CD4-positive, alpha-beta memory T cell (primary cell): ENCODE data around the gene DES. TPM values are rescaled to one million over a fixed set of nuclear protein-coding genes. Genes with fewer than 3 reads are reported as not detected.

Experiments
- CTCF ChIA-PET: fragments of 350-600 bp; sonication (Branson Sonifier 250); formaldehyde crosslinking; loops from one replicate; lab custom pipeline; 2021; ENCODE audit warnings: inconsistent platforms; ENCODE audit not compliant: partially characterized antibody; lab: Charles Lee
- POLR2A ChIA-PET: fragments of 350-600 bp; sonication (Branson Sonifier 250); formaldehyde crosslinking; loops from one replicate; lab custom pipeline; 2021; ENCODE audit not compliant: partially characterized antibody; lab: Charles Lee
- DNase-seq, 5 donors: peaks; one replicate each; pipeline versions ENCODE4 v3.0.0 to v3.0.0-alpha.2; 2020 to 2022; ENCODE audit warnings: mixed read lengths in 1 of 5
- H3K27ac ChIP-seq: one replicate; pipeline ENCODE4 v1.7.0; 2013; ENCODE audit warnings: low read depth, low read length
- H3K27me3 ChIP-seq: 2 replicates; pipeline ENCODE4 v1.7.0; 2013; ENCODE audit warnings: mild to moderate bottlenecking, low read length, moderate library complexity; ENCODE audit not compliant: insufficient read depth
- H3K36me3 ChIP-seq: 2 replicates; pipeline ENCODE4 v1.7.0; 2013; ENCODE audit warnings: mild to moderate bottlenecking, low read length, moderate library complexity; ENCODE audit not compliant: insufficient read depth
- H3K4me1 ChIP-seq: 2 replicates; pipeline ENCODE4 v1.7.0; 2013; ENCODE audit warnings: mild to moderate bottlenecking, low read length, moderate library complexity; ENCODE audit not compliant: insufficient read depth
- H3K4me3 ChIP-seq, 2 donors: one replicate each; pipeline ENCODE4 v1.7.0; 2013; ENCODE audit warnings: low read length in 2 of 2, mild to moderate bottlenecking in 1 of 2
- H3K9me3 ChIP-seq, 2 donors: one replicate each; pipeline ENCODE4 v1.7.0; 2013; ENCODE audit warnings: low read length in 2 of 2, control low read depth in 1 of 2; ENCODE audit not compliant: control insufficient read depth in 1 of 2
- H3K27ac Mint-ChIP-seq, 7 donors: one replicate each; pipeline ENCODE4 v1.8.0; 2020 to 2021; ENCODE audit warnings: mixed read lengths in 7 of 7, mild to moderate bottlenecking in 6 of 7, inconsistent platforms in 3 of 7, moderate library complexity in 3 of 7
- H3K27me3 Mint-ChIP-seq, 2 donors: one replicate each; pipeline ENCODE4 v1.8.0; 2020 to 2021; ENCODE audit warnings: mixed read lengths in 2 of 2
- H3K36me3 Mint-ChIP-seq, 2 donors: one replicate each; pipeline ENCODE4 v1.8.0; 2020 to 2021; ENCODE audit warnings: mixed read lengths in 2 of 2, inconsistent platforms in 1 of 2, mild to moderate bottlenecking in 1 of 2
- H3K4me1 Mint-ChIP-seq, 4 donors: one replicate each; pipeline ENCODE4 v1.8.0; 2020 to 2021; ENCODE audit warnings: mixed read lengths in 4 of 4, mild to moderate bottlenecking in 1 of 4
- H3K4me3 Mint-ChIP-seq, 8 donors: one replicate each; pipeline ENCODE4 v1.8.0; 2020 to 2021; ENCODE audit warnings: mixed read lengths in 8 of 8, mild to moderate bottlenecking in 7 of 8, moderate library complexity in 6 of 8, inconsistent platforms in 3 of 8
- H3K9me3 Mint-ChIP-seq, 8 donors: one replicate each; pipeline ENCODE4 v1.8.0; 2020 to 2021; ENCODE audit warnings: mixed read lengths in 8 of 8, mild to moderate bottlenecking in 5 of 8, inconsistent platforms in 3 of 8, moderate library complexity in 1 of 8
- intact Hi-C: fragments of 100-400 bp; cut with micrococcal nuclease; formaldehyde crosslinking; loops from one replicate; pipeline ENCODE4 v1.15.1; 2023
- polyA plus RNA-seq, 2 donors: library from polyadenylated mRNA; unstranded; fragments of 300-500 nt; fragmentation: Illumina TruSeq; gene quantifications; one replicate each; pipeline ENCODE4 v1.2.3, GENCODE V29; 2021
- total RNA-seq, 2 experiments: library from RNA; stranded (reverse); gene quantifications; one replicate each; pipeline ENCODE4 v1.2.3, GENCODE V29; 2021

DES gene
- total and polyA plus RNA-seq, 4 experiments from 2014 or later: not detected

- H3K4me1 Mint-ChIP-seq: peaks cover 5 to 11% (median 7%) of the 10 kb centered on the region in 4 donors
- POLR2A ChIA-PET: no interaction called here
- Histone ChIP-seq H3K4me1 (no peaks in the 10 kb centered on the region), H3K27me3 (peaks cover 3% of the 10 kb centered on the region), H3K27ac (no peak overlapping the region), H3K36me3 (no peaks in the 10 kb centered on the region), H3K9me3 (no peaks in the 10 kb centered on the region), H3K4me3 (no peak overlapping the region)
- peaks cover 6 to 27% of the 10 kb centered on the region in 2 donors for H3K27me3 Mint-ChIP-seq
- no peak for DNase-seq
- no peaks in the 10 kb centered on the region for H3K36me3 Mint-ChIP-seq
- CTCF ChIA-PET: interaction anchor here (1.0 to 1.7 kb wide), 2 partner anchors 9 to 76 kb away, joined by 3 to 6 read pairs; no protein-coding TSS in a partner anchor
- H3K9me3 Mint-ChIP-seq: no peaks in the 10 kb centered on the region
- intact Hi-C loops: no loop called here
- no peak overlapping the region for H3K4me3 Mint-ChIP-seq
- no peak overlapping the region for H3K27ac Mint-ChIP-seq
Observed at GRCh38 chr2:219453671-219454590, 35.8 kb downstream of the DES start.

- DNase-seq: no peak
- POLR2A ChIA-PET: interaction anchor here (1.0 kb wide), 1 partner anchor 56 kb away, joined by 4 read pairs; no protein-coding TSS in a partner anchor
- Mint-ChIP-seq H3K27ac (peak overlapping the region in 2 of 7 donors; percentile 16 to 43), H3K36me3 (no peaks in the 10 kb centered on the region), H3K9me3 (no peaks in the 10 kb centered on the region), H3K4me1 (peaks cover 5 to 7% (median 6%) of the 10 kb centered on the region in 4 donors), H3K4me3 (no peak overlapping the region), H3K27me3 (peaks cover 1 to 14% of the 10 kb centered on the region in 2 donors)
- Histone ChIP-seq H3K4me1 (no peaks in the 10 kb centered on the region), H3K36me3 (no peaks in the 10 kb centered on the region), H3K9me3 (no peaks in the 10 kb centered on the region), H3K27me3 (no peaks in the 10 kb centered on the region), H3K27ac (no peak overlapping the region), H3K4me3 (no peak overlapping the region)
- CTCF ChIA-PET: interaction anchor here (1.2 to 1.4 kb wide), 4 partner anchors 13 to 75 kb away, joined by 3 to 6 read pairs (median 5); partner anchors contain the start of gene GMPPA
- intact Hi-C loops: no loop called here
Observed at GRCh38 chr2:219455581-219455980, 37.4 kb downstream of the DES start.

- peak overlapping the region in 1 of 8 donors; percentile 15 for H3K4me3 Mint-ChIP-seq
Observed at GRCh38 chr2:219457784-219458369, 39.7 kb downstream of the DES start.

GRCh38 chr2:219458996-219459395 lies 40.8 kb downstream of the DES start:
- H3K4me1 ChIP-seq: no peaks in the 10 kb centered on the region
- H3K27ac ChIP-seq: no peak overlapping the region
- no peaks in the 10 kb centered on the region for H3K27me3 ChIP-seq
- peaks cover 5 to 7% (median 6%) of the 10 kb centered on the region in 4 donors for H3K4me1 Mint-ChIP-seq
- no peak overlapping the region for H3K4me3 ChIP-seq
- H3K27ac Mint-ChIP-seq: no peak overlapping the region
- ChIA-PET POLR2A (interaction anchor here (1.4 kb wide), 1 partner anchor 71 kb away, joined by 4 read pairs; no protein-coding TSS in a partner anchor), CTCF (interaction anchor here (0.8 to 3.4 kb wide), 5 partner anchors 12 to 846 kb away, joined by 3 to 34 read pairs (median 5); no protein-coding TSS in a partner anchor)
- H3K4me3 Mint-ChIP-seq: no peak overlapping the region
- H3K36me3 Mint-ChIP-seq: no peaks in the 10 kb centered on the region
- H3K36me3 ChIP-seq: no peaks in the 10 kb centered on the region
- H3K9me3 ChIP-seq: no peaks in the 10 kb centered on the region
- DNase-seq: no peak
- no peaks in the 10 kb centered on the region for H3K9me3 Mint-ChIP-seq
- intact Hi-C loops: loop anchor here (1.0 kb wide), 2 partner anchors 56 to 71 kb away; no protein-coding TSS in a partner anchor
- H3K27me3 Mint-ChIP-seq: peaks cover 0 to 4% of the 10 kb centered on the region in 2 donors

More at GRCh38 chr2:219457784-219458369, 39.7 kb downstream of the DES start:
- Histone ChIP-seq H3K9me3 (no peaks in the 10 kb centered on the region), H3K36me3 (no peaks in the 10 kb centered on the region), H3K4me1 (no peaks in the 10 kb centered on the region), H3K27ac (no peak overlapping the region), H3K27me3 (no peaks in the 10 kb centered on the region), H3K4me3 (no peak overlapping the region)
- peak in 1 of 5 donors; percentile 21 for DNase-seq
- H3K36me3 Mint-ChIP-seq: no peaks in the 10 kb centered on the region
- intact Hi-C loops: no loop called here
- peaks cover 5 to 7% (median 6%) of the 10 kb centered on the region in 4 donors for H3K4me1 Mint-ChIP-seq
- ChIA-PET POLR2A (interaction anchor here (1.4 kb wide), 1 partner anchor 72 kb away, joined by 4 read pairs; no protein-coding TSS in a partner anchor), CTCF (interaction anchor here (0.8 to 3.4 kb wide), 6 partner anchors 46 to 845 kb away, joined by 3 to 34 read pairs (median 4); no protein-coding TSS in a partner anchor)
- H3K9me3 Mint-ChIP-seq: no peaks in the 10 kb centered on the region
- H3K27me3 Mint-ChIP-seq: peaks cover 1 to 9% of the 10 kb centered on the region in 2 donors
- no peak overlapping the region for H3K27ac Mint-ChIP-seq

- H3K27ac Mint-ChIP-seq: no peak overlapping the region
- DNase-seq: peak in 1 of 5 donors; percentile 36
- Histone ChIP-seq H3K27ac (no peak overlapping the region), H3K36me3 (no peaks in the 10 kb centered on the region), H3K27me3 (no peaks in the 10 kb centered on the region), H3K4me1 (no peaks in the 10 kb centered on the region), H3K4me3 (no peak overlapping the region), H3K9me3 (no peaks in the 10 kb centered on the region)
- no peaks in the 10 kb centered on the region for H3K36me3 Mint-ChIP-seq
- no peak overlapping the region for H3K4me3 Mint-ChIP-seq
- no peaks in the 10 kb centered on the region for H3K9me3 Mint-ChIP-seq
- peaks cover 0 to 4% of the 10 kb centered on the region in 2 donors for H3K27me3 Mint-ChIP-seq
- CTCF ChIA-PET: interaction anchor here (0.6 to 3.4 kb wide), 6 partner anchors 13 to 70 kb away, joined by 3 to 34 read pairs (median 6); no protein-coding TSS in a partner anchor
- peaks cover 5 to 7% (median 6%) of the 10 kb centered on the region in 4 donors for H3K4me1 Mint-ChIP-seq
- intact Hi-C loops: loop anchor here (1.0 kb wide), 2 partner anchors 56 to 71 kb away; no protein-coding TSS in a partner anchor
- POLR2A ChIA-PET: no interaction called here
Observed at GRCh38 chr2:219459460-219460311, 41.5 kb downstream of the DES start.

GRCh38 chr2:219460424-219460926 lies 42.3 kb downstream of the DES start:
- H3K9me3 Mint-ChIP-seq: no peaks in the 10 kb centered on the region
- no peaks in the 10 kb centered on the region for H3K36me3 ChIP-seq
- H3K27me3 ChIP-seq: no peaks in the 10 kb centered on the region
- ChIA-PET CTCF (interaction anchor here (0.6 to 2.0 kb wide), 5 partner anchors 14 to 308 kb away, joined by 3 to 14 read pairs (median 3); partner anchors contain the start of gene GMPPA), POLR2A (no interaction called here)
- no peaks in the 10 kb centered on the region for H3K9me3 ChIP-seq
- no peak overlapping the region for H3K27ac Mint-ChIP-seq
- H3K4me3 Mint-ChIP-seq: no peak overlapping the region
- H3K4me3 ChIP-seq: no peak overlapping the region
- peaks cover 5 to 7% (median 6%) of the 10 kb centered on the region in 4 donors for H3K4me1 Mint-ChIP-seq
- no peaks in the 10 kb centered on the region for H3K4me1 ChIP-seq
- no peaks in the 10 kb centered on the region for H3K36me3 Mint-ChIP-seq
- H3K27ac ChIP-seq: no peak overlapping the region
- H3K27me3 Mint-ChIP-seq: peaks cover 0 to 4% of the 10 kb centered on the region in 2 donors
- DNase-seq: no peak
- intact Hi-C loops: no loop called here
